ENCODE measurements around the gene YIF1A.

The YIF1A gene

GRCh38 chr11:66288671-66289547 lies at the start of gene YIF1A:
Gene YIF1A, minus strand, starts transcription at chr11:66289143. Its CDS starts 158 bp downstream, at chr11:66288985.
- peak; percentile 98 for DNase-seq (ENCODE audit: low read depth)

GRCh38 chr11:66337103-66337899 lies 48.4 kb upstream of the YIF1A start:
- no peak for DNase-seq (ENCODE audit: low read depth)

- DNase-seq (ENCODE audit: low read depth) = peak; percentile 46
Measured at GRCh38 chr11:66336234-66337102, 47.5 kb upstream of the YIF1A start, which contains the start of gene RIN1. Gene RIN1, minus strand, starts transcription at chr11:66336434. Its CDS starts 32 bp downstream, at chr11:66336402.

DNA sequence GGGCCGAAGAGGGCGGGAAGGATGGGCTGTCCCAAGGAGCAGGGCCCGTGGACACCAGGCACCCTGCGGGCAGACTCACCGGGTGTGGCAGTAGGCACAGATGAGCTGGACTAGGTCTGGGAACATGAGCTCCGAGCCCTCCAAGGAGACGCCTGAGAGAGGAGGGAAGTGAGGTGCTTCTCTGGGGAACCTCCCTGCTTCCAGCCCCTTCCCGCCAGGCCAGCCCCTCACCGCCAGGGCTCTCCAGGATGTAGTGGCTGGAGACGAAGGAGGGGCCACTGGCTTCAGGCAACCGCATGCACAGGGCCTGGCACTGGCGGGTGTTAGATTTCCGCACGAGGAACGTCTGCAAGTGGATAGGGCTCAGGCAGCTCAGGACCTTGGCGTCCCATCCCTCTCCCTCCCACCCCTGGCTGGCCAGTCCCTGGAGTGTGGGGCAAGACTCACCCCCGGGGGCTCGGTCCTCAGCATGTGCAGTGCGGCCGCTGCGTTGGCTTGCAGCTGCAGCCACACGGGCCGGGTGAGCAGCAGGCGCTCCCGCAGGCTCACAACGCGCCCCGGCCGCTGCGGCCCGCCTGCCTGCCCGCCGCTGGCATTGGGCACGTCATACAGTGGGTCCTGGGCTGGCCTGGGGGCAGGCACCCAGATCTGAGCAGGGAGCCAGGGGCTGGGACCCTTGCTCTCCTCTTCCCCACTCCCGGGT lies 46.7 kb upstream of the YIF1A start:
- no peak for DNase-seq (ENCODE audit: low read depth)

- no peak for DNase-seq (ENCODE audit: low read depth)
Measured at GRCh38 chr11:66334605-66335442, 45.9 kb upstream of the YIF1A start.

DNA sequence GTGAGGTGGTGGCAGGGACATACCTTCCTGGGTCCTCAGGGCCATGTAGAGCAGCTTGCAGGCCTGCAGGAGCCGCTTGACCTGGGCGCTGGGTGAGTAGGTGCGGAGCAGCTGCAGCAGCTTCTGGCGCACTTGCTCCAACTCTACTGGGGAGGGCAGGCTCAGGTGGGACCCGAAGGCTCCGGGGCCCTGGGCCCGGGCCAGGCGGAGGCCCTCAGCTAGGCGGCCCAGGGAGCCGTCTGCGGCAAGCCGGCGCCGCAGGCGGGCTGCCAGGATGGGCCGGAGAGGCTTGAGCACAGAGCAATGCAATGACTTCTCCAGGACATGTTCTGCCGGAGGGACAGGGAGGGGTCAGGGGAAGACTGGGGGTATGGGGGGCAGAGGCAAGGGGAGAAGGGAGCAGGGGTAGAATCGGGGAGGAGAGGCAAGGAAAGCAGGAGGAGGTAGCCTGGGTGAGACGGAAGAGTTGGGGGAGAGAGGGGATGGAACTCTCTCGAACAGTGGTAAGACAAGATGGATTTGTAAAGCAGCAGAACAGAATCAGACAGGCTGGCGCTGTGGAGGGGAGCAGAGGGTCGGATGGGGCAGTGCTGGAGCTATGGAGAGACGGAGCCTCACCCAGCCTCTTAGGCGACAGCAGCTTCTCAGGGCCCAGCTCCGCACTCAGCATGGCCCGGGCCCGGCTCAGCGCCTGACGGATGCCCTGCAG lies 45.1 kb upstream of the YIF1A start:
- DNase-seq (ENCODE audit: low read depth) = no peak

DNA sequence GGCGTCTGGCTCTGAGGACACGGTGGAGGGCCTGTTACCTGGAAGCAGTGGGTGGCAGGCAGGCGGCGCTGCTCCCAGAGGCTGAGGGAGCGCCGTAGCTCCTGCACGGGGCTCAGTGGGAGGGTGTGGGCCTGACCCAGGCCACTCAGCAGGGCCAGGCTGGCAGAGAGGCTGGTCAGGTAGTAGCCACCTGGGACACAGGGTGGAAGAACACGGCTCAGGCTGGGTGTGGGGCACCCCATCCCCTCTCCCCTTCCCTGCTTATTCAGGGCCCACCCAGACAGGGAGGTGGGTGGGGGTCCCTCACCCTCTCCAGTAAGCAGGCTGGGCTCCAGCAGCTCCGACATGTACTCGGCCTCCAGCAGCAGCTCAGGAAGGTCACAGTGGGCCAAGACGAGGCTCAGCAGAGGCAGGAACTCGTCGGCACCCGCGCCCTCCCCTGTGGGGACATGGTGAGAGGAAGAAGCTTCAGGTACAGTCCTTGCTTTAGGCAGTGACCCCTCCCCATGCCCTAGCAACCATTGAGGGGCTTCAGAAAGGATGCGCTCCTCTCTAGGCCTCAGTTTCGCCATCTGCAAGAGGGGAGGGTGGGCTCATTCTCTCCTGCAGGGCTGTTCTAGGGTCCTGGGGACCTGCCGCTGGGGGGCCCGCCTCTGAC lies 44.4 kb upstream of the YIF1A start:
- DNase-seq (ENCODE audit: low read depth) = no peak

DNA sequence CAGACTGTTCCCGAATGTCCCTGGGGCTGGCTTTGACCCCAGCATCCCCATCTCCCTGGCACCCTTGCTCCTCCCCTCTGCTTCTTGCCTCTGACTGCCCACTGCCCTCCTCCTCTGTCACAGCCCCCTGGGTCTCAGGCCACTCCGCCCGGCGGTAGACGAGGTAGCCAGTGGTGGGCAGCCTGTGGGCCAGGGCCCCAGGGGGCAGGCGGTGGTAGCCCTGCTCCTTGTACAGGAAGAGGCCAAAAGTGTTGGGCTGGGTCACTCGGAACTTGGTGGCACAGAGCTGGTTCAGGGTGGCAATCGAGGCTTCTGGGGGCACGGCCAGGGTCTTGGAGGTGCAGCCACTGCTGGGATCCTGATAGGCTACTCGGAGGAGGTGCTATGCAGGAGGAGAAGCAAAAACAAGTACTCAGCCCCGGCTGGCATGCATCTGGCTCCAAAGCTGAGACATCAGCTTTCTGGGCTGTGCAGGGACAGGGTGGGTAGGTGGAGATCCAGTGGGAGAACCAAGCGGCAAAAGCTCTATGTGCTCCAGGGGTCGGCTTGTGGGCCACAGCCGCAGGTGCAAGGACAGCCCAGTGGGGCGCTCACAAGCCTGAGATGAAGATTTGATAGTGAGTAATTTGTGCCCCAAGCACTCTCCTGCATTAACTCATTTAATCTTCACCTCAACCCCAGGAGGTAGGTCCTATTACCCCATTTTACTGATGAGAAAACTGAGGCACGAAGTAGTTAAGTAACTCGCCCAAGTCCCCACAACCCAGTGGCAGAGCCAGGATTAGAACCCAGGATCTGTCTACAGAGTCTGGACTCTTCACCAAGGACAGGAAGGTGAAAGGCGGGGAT lies 43.7 kb upstream of the YIF1A start:
- DNase-seq (ENCODE audit: low read depth) = no peak

DNA sequence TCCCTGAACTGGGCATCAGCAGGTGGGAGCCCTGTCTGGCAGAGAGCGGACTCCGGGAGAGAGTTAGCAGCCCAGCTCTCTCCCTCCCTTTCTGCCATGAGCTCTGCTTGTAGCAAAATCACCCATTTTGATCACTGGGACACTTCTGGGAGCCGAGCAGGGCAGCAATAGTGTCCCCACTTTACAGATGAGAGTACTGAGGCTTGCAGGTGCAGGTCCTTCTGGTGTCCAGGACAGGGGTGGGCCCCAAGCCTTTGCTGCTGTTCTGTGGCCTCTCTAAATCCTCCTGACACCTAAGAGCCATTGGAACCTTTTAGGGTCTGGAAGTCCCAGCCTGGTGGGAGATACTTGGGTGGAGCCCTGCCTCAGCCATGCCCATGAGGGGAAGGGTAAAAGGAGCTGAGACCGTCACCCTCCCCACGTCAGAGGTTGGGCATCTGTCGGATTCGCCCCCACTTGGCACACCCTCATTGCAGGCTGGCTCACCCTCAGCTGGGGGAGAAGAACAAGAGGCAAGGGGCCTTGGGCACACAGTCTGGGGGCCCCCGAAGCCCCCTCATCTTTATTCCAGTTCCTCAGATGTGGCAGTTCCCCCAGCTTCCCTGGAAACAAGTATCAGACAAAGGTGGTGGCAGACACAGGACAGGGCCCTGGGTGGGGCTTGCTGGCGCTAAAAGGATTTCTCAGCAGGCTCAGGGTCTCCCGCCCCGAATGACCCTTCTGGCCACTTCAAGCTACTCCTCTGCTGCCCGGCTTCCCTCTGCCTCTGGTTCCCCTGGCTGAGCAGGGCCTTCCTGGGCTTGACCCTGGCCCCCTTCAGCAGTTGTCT lies 42.8 kb upstream of the YIF1A start:
- no peak for DNase-seq (ENCODE audit: low read depth)

GRCh38 chr11:66330931-66331330 lies 42.0 kb upstream of the YIF1A start:
- no peak for DNase-seq (ENCODE audit: low read depth)

DNA sequence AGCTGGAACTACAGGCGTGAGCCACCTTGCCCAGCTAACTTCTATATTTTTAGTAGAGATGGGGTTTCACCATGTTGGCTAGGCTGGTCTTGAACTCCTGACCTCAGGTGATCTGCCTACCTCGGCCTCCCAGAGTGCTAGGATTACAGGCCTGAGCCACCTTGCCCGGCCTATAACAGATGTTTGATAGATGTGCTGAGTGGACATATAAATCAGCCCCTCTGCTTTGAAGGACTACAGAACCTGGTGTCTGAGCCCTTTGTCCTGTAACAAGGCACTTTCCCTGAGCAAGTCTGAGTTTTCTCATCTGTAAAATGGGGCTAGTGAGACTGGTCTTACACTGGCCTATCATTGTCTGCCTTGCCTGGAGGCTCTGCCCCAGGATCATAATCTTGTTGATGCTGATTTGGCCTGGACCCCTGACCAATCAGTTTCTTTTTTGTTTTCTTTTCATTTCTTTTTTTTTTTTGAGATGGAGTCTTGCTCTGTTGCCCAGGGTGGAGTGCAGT lies 40.3 kb upstream of the YIF1A start:
- no peak for DNase-seq (ENCODE audit: low read depth)

DNA sequence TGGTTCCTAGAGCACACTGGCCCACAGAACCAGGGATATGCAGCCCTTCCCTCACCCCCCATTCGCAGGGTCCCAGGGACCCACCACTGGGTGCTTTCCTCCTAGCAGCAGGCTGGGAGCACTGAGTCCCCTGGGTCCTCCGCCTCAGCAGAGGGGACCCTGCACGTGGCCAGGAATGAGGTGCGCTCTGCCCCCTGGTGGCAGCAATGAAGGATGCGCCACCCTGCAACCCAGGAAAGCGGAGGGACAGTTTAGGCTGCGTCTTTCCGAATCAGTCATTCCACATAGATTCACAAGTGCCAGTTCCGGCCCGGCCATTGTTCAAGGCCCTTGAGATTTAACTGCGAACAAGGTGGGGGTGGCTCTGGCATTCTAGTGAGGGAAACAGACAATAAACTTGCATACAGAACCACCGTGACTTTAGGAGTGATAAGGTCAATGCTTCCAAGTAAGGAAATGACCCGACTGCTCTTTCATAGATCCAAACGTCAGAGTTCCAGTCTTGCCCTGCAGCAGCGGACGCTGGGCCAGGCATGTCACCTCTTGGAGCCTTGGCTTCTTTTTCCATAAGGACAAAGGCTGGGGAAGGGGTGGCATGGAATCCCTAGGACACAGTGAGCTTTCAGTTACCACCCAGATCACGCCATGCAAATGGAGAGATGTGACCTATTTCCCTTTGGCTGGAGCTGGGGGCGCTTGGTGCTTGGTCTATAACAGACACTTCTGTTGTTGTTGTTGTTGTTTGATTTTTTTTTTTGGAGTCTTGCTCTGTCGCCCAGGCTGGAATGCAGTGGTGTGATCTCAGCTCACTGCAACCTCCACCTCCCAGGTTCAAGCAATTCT lies 39.6 kb upstream of the YIF1A start:
- DNase-seq (ENCODE audit: low read depth) = peak; percentile 76

DNA sequence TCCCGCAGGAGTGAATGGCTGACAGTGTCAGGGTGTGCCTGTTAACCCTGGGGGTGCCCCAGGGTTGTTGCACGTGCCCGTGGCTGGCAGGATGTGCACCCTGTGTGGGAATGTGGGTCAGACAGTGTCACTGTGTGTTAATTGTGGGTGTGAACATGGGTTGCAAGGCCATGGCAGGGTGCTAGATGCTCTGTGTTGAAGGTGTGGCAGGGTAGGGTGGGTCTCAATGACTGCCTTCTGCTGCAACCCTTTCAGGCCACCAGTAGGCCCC lies 39.0 kb upstream of the YIF1A start:
- no peak for DNase-seq (ENCODE audit: low read depth)

- no peak for DNase-seq (ENCODE audit: low read depth)
Measured at GRCh38 chr11:66327171-66328030, 38.5 kb upstream of the YIF1A start.

- DNase-seq (ENCODE audit: low read depth) = no peak
Measured at GRCh38 chr11:66326261-66327111, 37.5 kb upstream of the YIF1A start.
